IPS DF 6.9 (cell line): ENCODE data around the gene MEG3.
A peak's percentile ranks its signal among the peaks of the same experiment; 100 is the strongest.

Source experiments
- DNase-seq: peaks from one replicate; pipeline ENCODE4 v3.0.0-alpha.2; 2013; ENCODE audit warnings: low read depth, low spot score
- H3K27ac ChIP-seq: one replicate; pipeline ENCODE4 v1.5.1; 2013; ENCODE audit warnings: low read length, control low read depth
- H3K27me3 ChIP-seq: 2 replicates; pipeline ENCODE4 v1.6.1; 2013; ENCODE audit warnings: mild to moderate bottlenecking, low read length; ENCODE audit not compliant: control insufficient read depth, insufficient read depth
- H3K36me3 ChIP-seq: 2 replicates; pipeline ENCODE4 v1.6.1; 2013; ENCODE audit warnings: low read length; ENCODE audit not compliant: control insufficient read depth, insufficient read depth
- H3K4me1 ChIP-seq: 2 replicates; pipeline ENCODE4 v1.6.1; 2013; ENCODE audit warnings: low read length; ENCODE audit not compliant: control insufficient read depth, insufficient read depth
- H3K4me3 ChIP-seq: 2 replicates; pipeline ENCODE4 v1.5.1; 2013; ENCODE audit warnings: mild to moderate bottlenecking, low read length
- H3K9me3 ChIP-seq: 2 replicates; pipeline ENCODE4 v1.6.1; 2013; ENCODE audit warnings: low read length, inconsistent platforms; ENCODE audit not compliant: control insufficient read depth, insufficient read depth
- WGBS: extraction: QIAGEN DNeasy Blood & Tissue Kit; methylation state at CpG from one replicate; pipeline ENCODE4 v1.1.7; 2013; ENCODE audit warnings: mixed read lengths, missing lambda C conversion rate; ENCODE audit not compliant: insufficient read length, insufficient coverage; 5-methylcytosine and 5-hydroxymethylcytosine counted together

MEG3 gene

GRCh38 chr14:100899884-100900771 lies 74.2 kb downstream of the MEG3 start:
- peak overlapping the region; percentile 16; the same call in 1 of the 2 replicates for H3K4me3 ChIP-seq
- no peak for DNase-seq
- no CpG with 5 or more reads among the region's 19 CpGs for WGBS

GRCh38 chr14:100900837-100901390 lies 75.0 kb downstream of the MEG3 start:
- Histone ChIP-seq H3K4me3 (peak overlapping the region; percentile 16; the same call in 1 of the 2 replicates), H3K27ac (no peak overlapping the region), H3K4me1 (peaks cover 4% of the 10 kb centered on the region), H3K36me3 (no peaks in the 10 kb centered on the region), H3K9me3 (no peaks in the 10 kb centered on the region), H3K27me3 (peaks cover 6% of the 10 kb centered on the region; the same call in 1 of the 2 replicates)
- no peak for DNase-seq
- no CpG with 5 or more reads among the region's 15 CpGs for WGBS

More at GRCh38 chr14:100899884-100900771, 74.2 kb downstream of the MEG3 start:
- Histone ChIP-seq H3K27ac (no peak overlapping the region), H3K4me1 (peaks cover 4% of the 10 kb centered on the region), H3K9me3 (no peaks in the 10 kb centered on the region), H3K27me3 (peaks cover 6% of the 10 kb centered on the region; the same call in 1 of the 2 replicates), H3K36me3 (no peaks in the 10 kb centered on the region)

DNA sequence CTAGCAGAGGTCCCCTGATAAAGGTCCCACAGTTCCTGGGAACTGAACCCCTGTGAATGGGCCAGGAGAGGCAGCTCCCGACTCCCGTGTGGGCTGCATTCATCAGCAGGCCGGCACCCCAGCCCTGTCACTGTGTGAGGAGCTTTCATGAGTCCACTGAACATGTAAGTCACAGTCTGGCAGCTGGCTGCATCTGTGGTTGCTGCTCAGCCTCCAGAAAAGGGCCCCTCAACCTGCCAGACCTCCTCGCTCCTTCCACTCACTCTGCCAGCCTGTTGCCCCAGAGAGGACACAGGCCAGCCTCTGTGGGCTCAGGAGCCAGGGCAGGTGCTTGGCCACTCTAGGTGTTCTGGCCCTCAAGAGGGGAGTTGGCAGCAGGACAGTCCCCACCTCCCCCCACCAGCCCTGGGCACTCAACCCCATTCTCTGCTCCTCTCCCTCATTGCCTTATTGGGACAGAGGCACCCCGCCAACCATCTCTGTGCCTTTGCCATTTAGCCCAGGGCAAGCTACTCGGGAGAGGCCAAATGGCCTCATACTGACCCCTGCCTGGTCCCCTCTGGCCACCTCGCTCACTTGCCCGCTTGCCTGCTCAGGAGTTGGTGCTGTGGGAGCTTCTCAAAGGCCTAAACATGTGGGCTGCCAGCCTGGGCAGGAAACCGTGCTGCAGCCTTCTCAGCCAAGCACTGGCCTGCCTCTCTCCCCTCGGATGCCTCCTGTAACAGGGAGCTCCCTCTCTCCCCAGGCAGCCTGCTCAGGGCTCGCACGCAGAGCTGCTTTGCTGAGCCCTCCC lies 75.7 kb downstream of the MEG3 start:
- Histone ChIP-seq H3K27me3 (peaks cover 6% of the 10 kb centered on the region; the same call in 1 of the 2 replicates), H3K27ac (no peak overlapping the region)
- DNase-seq, result no peak

DNA sequence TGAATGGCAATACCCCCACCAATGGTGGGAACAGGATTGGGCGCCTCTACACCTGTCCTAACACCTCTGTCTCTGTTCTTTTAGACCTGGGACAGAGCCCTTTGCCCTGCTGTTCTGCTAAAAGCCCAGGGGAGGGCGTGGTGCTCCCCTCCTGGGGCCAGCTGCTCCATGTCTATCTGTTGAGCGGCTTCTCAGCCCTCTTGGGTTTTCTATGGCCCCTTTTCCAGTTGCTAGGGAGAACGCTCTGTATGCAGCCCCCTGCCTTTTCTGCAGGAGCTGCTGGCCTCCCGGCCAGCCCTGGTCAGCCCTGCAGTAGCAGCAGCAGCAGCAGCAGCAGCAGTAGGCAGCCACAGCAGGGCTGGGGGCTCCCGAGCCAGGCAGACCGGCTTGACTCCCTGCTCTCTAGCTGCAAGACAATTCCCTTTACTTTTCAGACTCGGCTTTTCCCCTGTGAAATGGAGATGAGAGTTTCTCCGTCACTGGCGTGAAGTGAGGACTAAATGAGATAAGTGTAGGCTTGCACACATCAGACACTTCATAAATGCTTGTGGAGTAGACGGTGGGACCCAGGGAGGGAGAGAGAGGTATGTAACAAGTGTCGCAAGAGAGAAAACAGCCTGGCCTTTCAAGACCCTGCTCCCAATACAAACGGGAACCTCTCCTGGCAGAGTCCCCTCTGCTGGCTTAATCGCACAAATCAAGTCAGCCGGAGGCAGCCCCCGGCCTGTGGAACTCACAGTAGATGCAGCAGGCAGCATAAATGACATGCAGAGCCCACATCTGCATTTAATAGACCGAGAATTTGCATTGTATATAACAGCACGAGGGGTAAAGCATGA lies 76.6 kb downstream of the MEG3 start:
- no CpG with 5 or more reads among the region's 18 CpGs for WGBS
- Histone ChIP-seq H3K4me3 (no peak overlapping the region), H3K27ac (no peak overlapping the region), H3K36me3 (no peaks in the 10 kb centered on the region), H3K4me1 (peaks cover 4% of the 10 kb centered on the region), H3K9me3 (no peaks in the 10 kb centered on the region), H3K27me3 (peaks cover 6% of the 10 kb centered on the region; the same call in 1 of the 2 replicates)
- DNase-seq, result no peak

More for the DNA sequence above, 75.7 kb downstream of the MEG3 start:
- peaks cover 4% of the 10 kb centered on the region for H3K4me1 ChIP-seq
- no CpG with 5 or more reads among the region's 12 CpGs for WGBS
- H3K9me3 ChIP-seq, result no peaks in the 10 kb centered on the region
- H3K4me3 ChIP-seq, result no peak overlapping the region
- no peaks in the 10 kb centered on the region for H3K36me3 ChIP-seq

DNA sequence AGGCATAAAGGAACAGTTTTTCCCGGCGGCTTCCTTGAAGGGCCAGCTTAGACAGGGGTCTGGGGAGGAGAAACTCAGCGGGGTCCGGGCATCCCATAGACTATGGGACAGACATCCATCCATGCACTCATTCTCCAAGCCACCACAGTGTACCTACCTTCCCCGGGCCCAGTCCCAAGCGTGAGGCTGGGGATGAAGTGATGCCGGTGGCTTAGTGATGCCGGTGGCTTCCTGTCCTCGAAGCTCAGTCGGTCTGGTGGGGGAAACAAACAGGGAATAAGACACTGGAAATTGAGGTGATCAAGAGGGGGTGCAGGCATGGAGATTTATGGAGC lies 77.2 kb downstream of the MEG3 start:
- Histone ChIP-seq H3K4me1 (peaks cover 4% of the 10 kb centered on the region), H3K9me3 (no peaks in the 10 kb centered on the region), H3K27me3 (peaks cover 6% of the 10 kb centered on the region; the same call in 1 of the 2 replicates), H3K36me3 (no peaks in the 10 kb centered on the region), H3K4me3 (no peak overlapping the region), H3K27ac (no peak overlapping the region)
- DNase-seq, result no peak
- no CpG with 5 or more reads among the region's 10 CpGs for WGBS

DNA sequence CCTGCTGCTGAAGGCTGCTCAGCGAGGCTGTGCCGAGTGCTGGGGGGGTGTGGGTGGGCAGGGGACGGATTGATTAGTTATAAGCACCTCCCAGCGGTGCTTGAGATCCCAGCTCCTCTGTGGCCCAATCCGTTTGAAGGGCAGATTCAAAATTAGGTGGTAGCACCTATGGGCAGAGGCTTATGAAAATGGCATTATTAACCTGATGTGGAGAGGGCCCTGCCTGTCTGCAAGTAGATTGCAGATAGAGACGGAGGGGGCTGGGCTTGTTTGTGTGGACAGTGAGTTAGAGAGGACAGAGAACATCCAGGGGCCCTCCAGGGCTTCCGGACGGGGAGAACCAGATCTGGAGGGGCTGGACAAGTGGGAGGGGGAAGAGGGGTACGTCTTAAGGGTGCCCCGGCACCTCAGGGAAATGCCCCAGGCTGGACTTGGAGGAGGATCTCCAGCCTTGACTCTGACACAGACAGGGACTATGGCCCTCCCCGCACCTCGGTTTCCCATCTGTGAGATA lies 77.8 kb downstream of the MEG3 start, which contains the start of gene RTL1:
Gene RTL1, minus strand, starts transcription at position 51 of the 514 bp plus-strand sequence. CDS start 18,934 bp downstream, outside the sequence.
- no peak for DNase-seq
- H3K27ac ChIP-seq, result no peak within 1 kb of the TSS
- H3K4me1 ChIP-seq, result peaks cover 4% of the 10 kb centered on the region
- no peaks in the 10 kb centered on the region for H3K9me3 ChIP-seq
- peaks cover 6% of the 10 kb centered on the region; the same call in 1 of the 2 replicates for H3K27me3 ChIP-seq
- WGBS, result no CpG with 5 or more reads among the region's 12 CpGs
- H3K4me3 ChIP-seq, result peak within 1 kb of the TSS; percentile 40; the same call in 1 of the 2 replicates
- H3K36me3 ChIP-seq, result no peaks in the 10 kb centered on the region

- Histone ChIP-seq H3K4me3 (peak overlapping the region; percentile 40; the same call in 1 of the 2 replicates), H3K27ac (no peak overlapping the region), H3K9me3 (no peaks in the 10 kb centered on the region), H3K4me1 (peaks cover 2% of the 10 kb centered on the region; the same call in 1 of the 2 replicates), H3K36me3 (no peaks in the 10 kb centered on the region), H3K27me3 (peaks cover 6% of the 10 kb centered on the region; the same call in 1 of the 2 replicates)
- no CpG with 5 or more reads among the region's 45 CpGs for WGBS
- DNase-seq, result no peak
Measured at GRCh38 chr14:100904307-100905087, 78.6 kb downstream of the MEG3 start.

GRCh38 chr14:100905166-100905565 lies 79.2 kb downstream of the MEG3 start:
- no peak for DNase-seq
- Histone ChIP-seq H3K27ac (no peak overlapping the region), H3K4me1 (peaks cover under 1% of the 10 kb centered on the region; the same call in 1 of the 2 replicates), H3K4me3 (no peak overlapping the region), H3K9me3 (no peaks in the 10 kb centered on the region), H3K27me3 (peaks cover 6% of the 10 kb centered on the region; the same call in 1 of the 2 replicates), H3K36me3 (no peaks in the 10 kb centered on the region)
- no CpG with 5 or more reads among the region's 12 CpGs for WGBS

DNA sequence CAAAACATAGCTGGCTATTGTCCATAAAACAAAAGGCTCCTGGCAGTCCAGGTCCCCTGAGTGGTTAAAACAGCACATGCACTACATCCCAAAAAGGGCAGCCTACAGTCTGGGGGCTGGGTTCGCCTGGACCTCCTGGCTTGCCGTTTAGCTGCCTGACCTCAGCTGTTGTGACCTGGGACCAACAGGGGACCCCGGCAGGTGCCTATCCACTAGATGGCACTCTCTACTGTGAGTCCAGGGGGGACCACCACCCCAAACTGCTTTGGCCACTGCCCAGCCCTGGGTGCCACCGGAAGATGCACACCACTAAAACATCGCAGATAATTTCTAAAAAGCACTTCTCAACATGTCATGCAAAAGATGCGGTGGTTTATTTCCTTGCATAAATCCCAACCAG lies 80.5 kb downstream of the MEG3 start:
- H3K9me3 ChIP-seq, result no peaks in the 10 kb centered on the region
- no peaks in the 10 kb centered on the region; the same call in 1 of the 2 replicates for H3K4me1 ChIP-seq
- no peak for DNase-seq
- H3K27ac ChIP-seq, result no peak overlapping the region
- H3K4me3 ChIP-seq, result no peak overlapping the region
- no peaks in the 10 kb centered on the region for H3K36me3 ChIP-seq
- H3K27me3 ChIP-seq, result peaks cover 6% of the 10 kb centered on the region; the same call in 1 of the 2 replicates
- no CpG with 5 or more reads among the region's 6 CpGs for WGBS
